Medulla oblongata (tissue), 1 donor: ENCODE data around the gene BHLHA9.
A peak's percentile ranks its signal among the peaks of the same experiment; 100 is the strongest.
"Not testable (repeated sequence)": the region's sequence is repeated elsewhere in the genome, so short reads cannot be mapped to it uniquely, and the experiment has no call there.

ENCODE experiments used
- DNase-seq: peaks from one replicate; pipeline ENCODE4 v3.0.0-alpha.2; 2015; ENCODE audit errors: extremely low spot score

Gene BHLHA9

DNA sequence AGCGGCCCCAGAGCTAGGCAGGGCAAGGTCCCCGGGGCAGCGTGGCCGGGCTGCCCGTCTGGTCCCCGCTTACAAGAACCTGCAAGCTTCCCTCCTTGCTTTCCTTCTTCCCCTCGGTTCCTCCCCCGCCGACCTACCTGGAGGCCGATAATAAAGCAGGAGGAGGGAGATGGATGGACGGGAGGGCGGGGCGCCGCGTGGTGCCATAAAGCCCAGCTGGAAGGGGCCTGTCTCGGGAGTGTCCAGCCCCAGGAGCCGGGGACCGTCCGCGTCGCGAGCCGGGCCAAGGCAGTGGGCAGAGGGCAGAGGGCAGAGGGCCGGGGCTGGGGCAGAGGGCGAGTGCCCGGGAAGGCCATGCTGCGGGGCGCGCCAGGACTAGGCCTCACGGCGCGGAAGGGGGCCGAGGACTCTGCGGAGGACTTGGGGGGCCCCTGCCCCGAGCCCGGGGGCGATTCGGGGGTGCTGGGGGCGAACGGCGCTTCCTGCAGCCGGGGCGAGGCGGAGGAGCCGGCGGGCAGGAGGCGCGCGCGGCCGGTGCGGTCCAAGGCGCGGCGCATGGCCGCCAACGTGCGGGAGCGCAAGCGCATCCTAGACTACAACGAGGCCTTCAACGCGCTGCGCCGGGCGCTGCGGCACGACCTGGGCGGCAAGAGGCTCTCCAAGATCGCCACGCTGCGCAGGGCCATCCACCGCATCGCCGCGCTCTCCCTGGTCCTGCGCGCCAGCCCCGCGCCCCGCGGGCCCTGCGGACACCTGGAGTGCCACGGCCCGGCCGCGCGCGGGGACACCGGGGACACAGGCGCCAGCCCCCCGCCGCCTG, at the start of gene BHLHA9:
Gene BHLHA9, plus strand, starts transcription at position 235 of the 820 bp plus-strand sequence. Its CDS starts 120 bp downstream, at position 355.
- no peak for DNase-seq

- DNase-seq: no peak
Measured at GRCh38 chr17:1221209-1221608, 49.0 kb upstream of the BHLHA9 start.

DNA sequence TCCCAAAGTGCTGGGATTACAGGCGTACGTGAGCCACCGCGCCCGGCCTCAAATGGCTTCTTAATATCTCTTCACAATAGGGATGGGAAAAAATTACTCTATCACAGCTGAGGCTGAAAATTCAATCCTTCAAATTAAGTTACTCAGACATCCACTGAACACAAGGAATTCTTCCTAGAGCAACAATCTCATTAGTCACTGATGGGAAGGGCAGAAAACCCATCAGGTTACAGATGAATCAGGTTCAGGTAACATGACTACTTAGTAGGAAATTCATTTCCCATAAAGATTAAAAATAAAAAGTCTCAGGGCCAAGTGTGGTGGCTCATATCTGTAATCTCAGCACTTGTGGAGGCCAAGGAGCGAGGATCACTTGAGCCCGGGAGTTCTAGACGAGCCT, 47.9 kb upstream of the BHLHA9 start:
- DNase-seq: no peak

DNA sequence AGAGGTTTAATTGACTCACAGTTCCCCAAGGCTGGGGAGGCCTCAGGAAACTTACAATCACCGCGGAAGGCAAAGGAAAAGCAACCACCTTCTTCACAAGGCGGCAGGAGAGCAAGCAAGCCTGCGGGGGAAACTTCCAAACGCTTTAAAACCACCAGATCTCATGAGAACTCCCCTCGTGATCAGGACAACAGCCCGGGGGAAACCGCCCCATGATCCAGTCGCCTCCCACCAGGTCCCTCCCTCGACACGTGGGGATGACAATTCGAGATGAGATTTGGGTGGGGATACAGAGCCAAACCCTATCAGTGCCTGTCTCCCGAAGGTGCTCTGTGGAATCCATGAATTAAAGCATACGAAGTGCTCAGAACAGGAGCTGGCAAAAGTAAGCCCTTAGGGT, 46.6 kb upstream of the BHLHA9 start:
- DNase-seq: no peak

DNA sequence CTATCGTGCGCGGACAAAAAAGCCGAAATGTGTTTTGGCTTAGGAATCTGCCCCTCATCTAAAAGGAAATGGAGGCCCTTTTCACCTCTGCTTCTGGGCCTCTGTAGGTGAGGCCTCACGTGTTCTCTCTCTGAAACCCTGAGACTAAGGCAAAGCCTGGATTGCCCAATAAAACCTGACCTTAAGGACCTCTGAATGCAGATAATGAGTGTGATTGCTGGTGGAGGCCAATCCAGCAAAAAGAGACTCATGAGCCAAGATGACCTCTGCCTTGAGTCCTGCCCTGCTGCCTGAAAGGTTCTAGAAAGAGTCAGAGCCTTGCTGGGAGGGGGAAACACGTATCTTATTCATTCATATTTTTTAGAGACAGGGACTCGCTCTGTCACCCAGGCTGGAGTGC, 45.9 kb upstream of the BHLHA9 start:
- DNase-seq: no peak

- no peak for DNase-seq
Measured at GRCh38 chr17:1226308-1226707, 43.9 kb upstream of the BHLHA9 start.

DNA sequence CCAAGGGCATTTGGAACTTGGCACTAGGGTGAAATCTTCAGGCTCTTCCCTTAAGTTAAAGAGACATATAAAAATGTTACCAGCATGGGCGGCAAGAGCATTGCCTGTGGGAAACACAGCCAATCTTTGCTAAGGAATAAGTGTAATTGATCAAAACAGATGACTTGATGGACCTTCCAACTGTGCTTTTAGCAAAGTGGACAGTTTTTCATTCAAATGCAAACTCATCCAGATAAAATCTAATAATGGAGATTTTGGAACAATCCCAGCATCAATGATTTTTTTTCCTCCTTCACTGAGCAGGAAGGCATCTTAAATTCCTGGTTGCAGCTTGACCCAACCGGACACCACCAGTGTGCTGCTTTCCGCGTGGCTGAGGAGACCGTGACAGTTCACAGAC, 42.9 kb upstream of the BHLHA9 start:
- DNase-seq: no peak

DNA sequence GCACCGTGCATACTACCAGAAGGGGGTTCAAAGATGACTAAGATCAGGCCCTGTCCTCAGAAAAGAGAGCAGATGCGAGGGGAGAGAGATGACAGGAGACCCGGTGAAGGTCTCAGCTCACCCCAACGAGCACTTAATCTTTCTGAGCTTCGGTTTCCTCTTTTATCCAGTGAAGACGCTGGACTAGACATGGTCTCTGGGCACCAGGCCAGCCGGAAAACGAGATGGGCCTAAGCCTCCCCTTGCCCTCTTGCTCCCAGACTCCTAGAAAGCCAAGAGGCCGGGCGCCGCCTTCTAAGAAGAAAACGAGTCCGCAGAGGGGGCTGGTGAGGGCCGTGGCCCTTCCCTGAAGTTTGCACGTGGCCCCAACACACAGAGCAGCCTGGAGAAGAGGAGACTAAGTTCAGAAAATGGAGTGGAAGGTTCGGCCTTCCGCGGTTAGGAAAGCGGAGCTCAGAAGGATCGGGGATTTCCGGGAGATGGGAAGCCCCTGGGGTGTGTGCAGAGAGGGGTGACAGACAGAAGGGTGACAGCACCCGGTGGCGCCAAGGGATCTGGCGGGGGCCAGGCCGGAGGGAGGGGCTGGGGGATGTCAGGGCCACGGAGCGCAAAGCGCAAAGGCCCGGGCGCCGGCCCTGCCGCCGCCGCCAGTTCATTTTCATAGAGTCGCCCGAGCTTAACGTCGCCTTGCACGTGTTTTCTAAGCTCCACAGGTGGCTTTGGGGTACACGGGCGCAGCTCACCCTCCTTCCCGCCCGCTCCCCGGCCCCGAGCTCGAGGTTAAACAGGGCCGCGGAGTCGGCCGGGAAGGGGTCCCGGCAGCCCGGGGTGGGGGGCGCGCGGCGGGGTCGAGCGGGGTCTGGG, 42.1 kb upstream of the BHLHA9 start:
- DNase-seq: peak; percentile 41

DNA sequence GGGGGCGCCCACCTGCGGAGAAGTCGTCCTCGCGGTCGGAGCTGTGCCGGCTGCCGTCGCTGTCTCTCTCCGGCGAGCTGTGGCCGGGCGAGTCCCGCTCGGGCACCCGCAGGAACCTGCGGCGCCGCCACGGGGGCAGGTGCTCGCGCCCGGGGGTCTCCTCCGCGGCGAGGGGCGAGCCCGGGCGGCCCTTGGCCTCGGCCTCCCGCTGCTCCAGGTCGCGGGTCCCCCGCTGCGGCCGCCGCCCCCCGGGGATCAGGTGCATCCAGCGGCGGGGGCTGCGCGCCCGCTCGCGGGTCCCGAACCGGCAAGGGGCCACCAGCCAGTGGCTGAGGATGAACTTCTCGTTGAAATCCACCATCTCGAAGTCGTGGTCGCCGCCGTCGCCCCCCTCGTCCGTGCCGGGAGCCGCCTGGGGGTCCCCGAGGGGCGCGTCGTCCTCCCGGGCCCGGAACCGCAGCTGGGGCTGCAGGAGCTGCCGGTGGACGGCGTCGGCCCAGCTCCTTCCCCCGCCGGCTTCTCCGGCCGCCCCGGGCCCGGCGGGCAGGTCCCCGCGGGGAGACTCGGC, 41.4 kb upstream of the BHLHA9 start:
- DNase-seq: no peak

DNA sequence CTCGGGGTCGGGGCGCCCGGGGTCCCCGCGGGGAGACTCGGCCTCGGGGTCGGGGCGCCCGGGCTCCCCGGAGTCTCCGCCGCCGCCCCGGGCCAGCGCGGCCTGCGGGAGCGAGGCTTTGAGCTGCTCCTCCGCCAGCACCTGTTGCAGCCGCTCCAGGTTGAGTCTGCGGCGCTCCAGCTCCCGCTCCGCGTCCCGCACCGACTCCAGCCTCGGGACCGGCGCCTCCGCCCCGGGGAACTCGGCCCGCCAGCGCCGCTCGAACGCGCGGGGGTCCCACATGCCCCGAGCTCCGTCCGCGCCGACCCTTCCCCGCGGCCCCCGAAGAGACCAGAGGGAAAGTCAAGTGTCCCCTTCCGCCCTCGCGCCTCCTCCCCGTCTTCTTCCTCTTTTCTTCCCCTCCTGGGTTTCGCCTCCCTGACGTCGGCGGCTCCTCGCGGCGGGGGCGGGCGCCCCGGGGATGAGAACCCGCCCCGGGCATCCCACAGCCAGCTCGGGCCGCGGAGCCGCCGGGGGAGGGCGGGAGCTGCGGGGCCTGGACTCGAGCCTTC, 40.8 kb upstream of the BHLHA9 start:
- peak; percentile 75 for DNase-seq

GRCh38 chr17:1229900-1230501, 40.2 kb upstream of the BHLHA9 start:
- DNase-seq: no peak

DNA sequence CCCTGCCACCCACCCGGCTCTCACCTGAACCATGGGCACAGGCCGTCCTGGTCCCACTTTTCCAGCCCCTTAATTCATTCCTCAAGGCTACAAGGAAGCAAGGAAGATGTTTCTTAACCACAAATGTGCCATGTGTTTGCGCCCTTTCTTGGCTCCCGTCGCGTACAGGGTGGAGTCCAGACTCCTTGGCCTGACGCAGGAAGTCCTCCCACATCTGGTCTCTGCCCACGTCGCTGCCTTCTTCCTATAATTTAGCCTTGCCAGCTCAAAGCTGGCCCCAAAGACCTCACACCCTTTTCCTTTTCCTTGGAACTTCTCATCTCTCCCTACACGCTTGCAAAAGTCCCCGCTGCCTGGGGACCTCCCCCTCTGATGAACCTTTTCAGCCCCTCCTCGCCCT, 38.8 kb upstream of the BHLHA9 start:
- DNase-seq: peak; percentile 48

DNA sequence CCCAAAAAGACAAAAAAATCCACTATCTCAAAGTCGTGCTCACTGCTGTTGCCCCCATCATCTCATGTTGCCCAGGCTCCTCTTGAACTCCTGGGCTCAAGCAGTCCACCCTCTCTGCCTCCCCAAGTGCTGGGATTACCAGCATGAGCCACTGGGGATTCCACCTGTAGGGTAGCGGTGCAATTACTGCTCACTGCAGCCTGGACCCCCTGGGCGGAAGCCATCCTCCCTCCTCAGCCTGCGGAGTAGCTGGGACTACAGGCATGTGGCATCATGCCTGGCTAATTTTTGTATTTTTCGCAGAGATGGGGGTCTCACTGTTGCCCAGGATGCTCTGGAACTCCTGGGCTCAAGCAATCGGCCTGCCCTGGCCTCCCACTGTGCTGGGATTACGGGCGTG, 37.9 kb upstream of the BHLHA9 start:
- DNase-seq: no peak

GRCh38 chr17:1232786-1233185, 37.5 kb upstream of the BHLHA9 start:
- no peak for DNase-seq

DNA sequence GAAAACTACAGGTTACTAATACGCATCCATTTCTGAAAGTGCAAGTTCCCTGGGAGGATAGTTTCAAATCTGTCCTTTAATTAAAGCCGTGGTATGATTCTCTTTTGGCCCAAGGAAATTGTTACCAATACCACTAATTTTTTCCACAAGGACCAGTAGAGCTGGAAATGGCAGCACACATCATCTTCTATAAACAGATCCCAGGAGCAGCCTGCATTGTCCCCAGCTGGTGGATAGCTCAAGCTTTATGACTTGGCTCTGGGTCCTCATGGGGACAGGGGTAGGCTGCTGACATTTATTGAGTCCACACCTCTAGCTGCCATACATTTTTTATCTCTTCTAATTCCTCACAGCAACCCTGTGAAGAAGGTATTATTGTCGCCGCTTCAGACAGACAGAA, 35.8 kb upstream of the BHLHA9 start:
- no peak for DNase-seq

GRCh38 chr17:1237471-1237870, 32.8 kb upstream of the BHLHA9 start:
- DNase-seq: no peak

GRCh38 chr17:1239210-1239609, 31.0 kb upstream of the BHLHA9 start:
- no peak for DNase-seq

- not testable (repeated sequence) for DNase-seq
Measured at GRCh38 chr17:1240426-1240825, 29.8 kb upstream of the BHLHA9 start.

DNA sequence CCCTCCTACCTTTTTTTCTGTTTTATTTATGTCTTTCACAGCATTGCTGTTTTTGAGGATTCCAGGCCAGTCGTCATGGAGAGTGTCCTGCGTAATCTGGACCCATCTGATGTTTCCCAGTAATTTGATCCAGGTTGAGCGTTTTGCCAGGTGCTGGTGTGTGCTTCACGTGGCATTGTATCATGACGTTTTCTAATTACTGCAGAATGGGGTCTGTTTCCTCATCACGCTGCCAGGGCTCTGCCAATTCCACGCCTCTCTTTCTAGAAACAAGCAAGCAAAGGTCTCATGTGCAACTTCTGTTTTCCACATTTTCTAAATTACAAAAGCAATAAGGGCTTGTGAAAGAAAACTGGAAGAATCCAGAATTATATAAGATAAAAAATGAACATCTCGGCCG, 28.3 kb upstream of the BHLHA9 start:
- peak; percentile 60 for DNase-seq

DNA sequence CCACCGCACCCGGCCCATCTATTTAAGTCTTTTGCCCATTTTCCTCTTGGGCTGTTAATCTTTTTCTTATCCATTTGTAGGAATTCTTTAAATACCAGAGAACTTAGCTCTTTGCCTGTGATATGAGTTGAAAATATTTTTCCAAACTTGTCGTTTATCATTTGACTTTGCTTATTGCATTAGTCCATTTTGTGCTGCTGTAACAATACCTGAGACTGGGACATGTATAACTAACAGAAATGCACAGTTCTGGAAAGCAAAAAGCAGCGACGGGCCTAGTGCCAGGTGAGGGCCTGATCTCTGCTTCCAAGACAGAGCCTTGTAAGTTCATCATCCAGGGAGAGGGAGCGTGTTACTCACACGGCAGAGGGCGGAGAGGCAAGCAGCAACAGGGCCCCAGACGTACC, 25.6 kb upstream of the BHLHA9 start:
- no peak for DNase-seq

GRCh38 chr17:1251866-1252608, 18.2 kb upstream of the BHLHA9 start:
- DNase-seq: no peak
